ENCODE measurements around the gene SCP2.

Gene SCP2

GRCh38 chr1:52899445-52899894, 27.6 kb upstream of the SCP2 start:
- no peak for TF ChIP-seq CTCF (IDR thresholded peaks at IDR 0.05; ENCODE audit: low read depth, low read length, missing control alignments)
- no peak overlapping the region for H3K4me3 ChIP-seq (ENCODE audit: low read depth, low read length)
- in situ Hi-C loops (cut with HindIII; ENCODE audit: low pct_ligation_motif_present, low sequenced_read_pairs): no loop called here
- H3K27ac ChIP-seq: no peak overlapping the region
- DNase-seq: no peak
- H3K36me3 ChIP-seq (replicated peaks): no peaks in the 10 kb centered on the region
- H3K27me3 ChIP-seq (replicated peaks): no peaks in the 10 kb centered on the region

- DNase-seq: no peak
- in situ Hi-C loops (cut with HindIII; ENCODE audit: low pct_ligation_motif_present, low sequenced_read_pairs): no loop called here
- Histone ChIP-seq H3K36me3 (replicated peaks) (no peaks in the 10 kb centered on the region), H3K27ac (no peak overlapping the region), H3K27me3 (replicated peaks) (no peaks in the 10 kb centered on the region), H3K4me3 (ENCODE audit: low read depth, low read length) (no peak overlapping the region)
- no peak for TF ChIP-seq CTCF (IDR thresholded peaks at IDR 0.05; ENCODE audit: low read depth, low read length, missing control alignments)
Measured at GRCh38 chr1:52900402-52900801, 26.7 kb upstream of the SCP2 start.

- in situ Hi-C loops (cut with HindIII; ENCODE audit: low pct_ligation_motif_present, low sequenced_read_pairs): no loop called here
- DNase-seq: no peak
- TF ChIP-seq CTCF (IDR thresholded peaks at IDR 0.05; ENCODE audit: low read depth, low read length, missing control alignments): peak; percentile 26
- Histone ChIP-seq H3K27ac (no peak overlapping the region), H3K36me3 (replicated peaks) (no peaks in the 10 kb centered on the region), H3K27me3 (replicated peaks) (no peaks in the 10 kb centered on the region), H3K4me3 (ENCODE audit: low read depth, low read length) (no peak overlapping the region)
Measured at GRCh38 chr1:52901384-52901783, 25.7 kb upstream of the SCP2 start.

GRCh38 chr1:52904208-52904926, 22.7 kb upstream of the SCP2 start:
- no peak for TF ChIP-seq CTCF (IDR thresholded peaks at IDR 0.05; ENCODE audit: low read depth, low read length, missing control alignments)
- in situ Hi-C loops (cut with HindIII; ENCODE audit: low pct_ligation_motif_present, low sequenced_read_pairs): no loop called here
- Histone ChIP-seq H3K4me3 (ENCODE audit: low read depth, low read length) (no peak overlapping the region), H3K27me3 (replicated peaks) (no peaks in the 10 kb centered on the region), H3K36me3 (replicated peaks) (no peaks in the 10 kb centered on the region), H3K27ac (no peak overlapping the region)
- no peak for DNase-seq

GRCh38 chr1:52904927-52905698, 22.0 kb upstream of the SCP2 start:
- no peaks in the 10 kb centered on the region for H3K27me3 ChIP-seq (replicated peaks)
- no peak overlapping the region for H3K27ac ChIP-seq
- H3K4me3 ChIP-seq (ENCODE audit: low read depth, low read length): no peak overlapping the region
- peak; percentile 64 for TF ChIP-seq CTCF (IDR thresholded peaks at IDR 0.05; ENCODE audit: low read depth, low read length, missing control alignments)
- H3K36me3 ChIP-seq (replicated peaks): no peaks in the 10 kb centered on the region
- in situ Hi-C loops (cut with HindIII; ENCODE audit: low pct_ligation_motif_present, low sequenced_read_pairs): no loop called here
- peak; percentile 22 for DNase-seq

Data from brain microvascular endothelial cell (primary cell).